HG03097 (cell line): ENCODE measurements around the gene NFATC2.

Experiments used
- ATAC-seq: cut with Tn5 transposase; IDR thresholded peaks from one replicate; pipeline ENCODE4 v1.9.1; 2021; ENCODE audit not compliant: unreplicated experiment, low FRiP score

NFATC2 gene

DNA sequence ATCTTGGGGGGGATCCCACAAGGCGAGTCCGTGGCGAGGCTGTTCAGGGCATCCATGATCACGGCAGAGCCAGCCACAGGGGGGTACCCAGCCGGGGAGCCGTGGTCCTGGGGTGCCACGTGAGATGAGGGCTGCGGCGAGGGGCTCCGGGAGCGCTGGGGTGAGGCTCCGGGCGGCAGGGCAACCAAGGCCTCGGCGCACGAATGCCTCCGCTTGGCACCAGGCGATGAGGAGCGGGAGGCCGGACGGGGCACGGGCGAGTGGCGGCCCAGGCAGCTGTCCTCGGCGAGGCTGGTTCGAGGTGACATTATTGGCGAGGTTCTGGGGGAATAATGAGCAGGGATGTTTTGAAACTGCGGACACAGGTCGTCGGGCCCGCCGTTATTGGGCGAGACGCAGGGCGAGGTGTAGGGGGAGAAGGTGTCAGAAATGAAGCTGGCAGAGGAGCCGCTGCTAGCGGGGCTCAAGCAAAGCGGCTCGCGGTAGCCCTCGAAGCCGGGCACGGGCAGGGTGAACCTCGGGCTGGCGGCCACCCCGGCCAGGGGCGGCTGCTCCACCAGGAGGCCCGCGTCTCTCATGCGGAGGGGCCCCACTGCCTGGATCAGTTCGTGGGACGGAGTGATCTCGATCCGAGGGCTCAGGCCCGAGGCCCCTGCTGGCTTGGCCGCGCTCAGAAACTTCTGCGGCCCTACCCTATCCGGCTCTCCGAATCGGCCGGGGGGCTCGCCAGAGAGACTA lies 19.1 kb downstream of the NFATC2 start:
- no peak for ATAC-seq

DNA sequence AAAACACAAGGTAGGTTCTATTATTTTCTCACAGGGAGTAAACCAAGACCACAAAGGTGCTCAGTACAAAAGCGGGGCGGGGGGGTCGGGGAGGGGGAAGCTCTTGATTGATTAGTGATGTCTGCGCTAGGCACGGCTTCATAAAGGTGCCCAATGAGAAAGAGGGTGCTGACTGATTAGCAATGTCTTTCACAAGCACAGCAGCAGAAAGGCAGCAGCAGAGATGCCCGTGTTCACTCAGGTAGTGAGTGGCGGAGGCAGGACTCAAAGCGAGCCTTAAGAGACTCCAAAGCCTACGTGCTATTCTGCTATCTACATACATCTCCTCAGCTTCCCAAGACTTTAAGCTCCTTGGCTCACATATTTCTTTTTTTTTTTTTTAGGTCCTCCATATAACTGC lies 20.3 kb downstream of the NFATC2 start:
- no peak for ATAC-seq

DNA sequence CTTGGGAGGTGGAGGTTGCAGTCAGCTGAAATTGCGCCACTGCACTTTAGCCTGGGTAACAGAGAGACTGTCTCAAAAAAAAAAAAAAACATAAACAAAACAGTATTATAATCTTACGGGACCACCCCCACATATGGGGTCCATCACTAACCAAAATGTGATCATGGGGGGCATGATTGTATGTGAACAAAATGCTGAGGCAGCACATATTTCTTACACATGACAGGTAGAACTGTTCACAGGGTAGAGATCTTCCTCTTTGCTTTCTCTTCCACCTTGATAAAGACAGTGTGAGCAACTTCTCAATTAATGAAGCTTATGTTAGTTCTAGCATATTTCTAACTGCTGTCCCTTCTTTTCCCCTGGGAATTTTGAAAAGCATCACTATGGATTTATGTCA lies 24.7 kb downstream of the NFATC2 start:
- no peak for ATAC-seq

DNA sequence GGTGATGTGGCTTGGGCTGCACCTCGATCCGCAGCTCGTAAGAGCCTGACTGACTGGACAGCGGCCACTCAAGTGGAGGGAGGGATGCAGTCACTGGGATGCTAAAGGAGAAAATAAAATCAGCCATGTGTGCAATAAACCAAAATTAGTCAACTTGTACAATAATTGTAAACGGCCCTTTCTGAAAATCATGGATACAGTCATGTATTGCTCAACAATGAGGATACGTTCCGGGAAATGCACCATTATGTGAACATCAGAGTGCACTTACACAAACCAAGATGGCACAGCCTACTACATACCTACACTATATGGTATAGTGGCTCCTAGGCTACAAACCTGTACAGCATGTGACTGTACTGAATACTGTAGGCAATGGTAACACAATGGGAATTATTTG lies 25.7 kb downstream of the NFATC2 start:
- ATAC-seq: no peak

DNA sequence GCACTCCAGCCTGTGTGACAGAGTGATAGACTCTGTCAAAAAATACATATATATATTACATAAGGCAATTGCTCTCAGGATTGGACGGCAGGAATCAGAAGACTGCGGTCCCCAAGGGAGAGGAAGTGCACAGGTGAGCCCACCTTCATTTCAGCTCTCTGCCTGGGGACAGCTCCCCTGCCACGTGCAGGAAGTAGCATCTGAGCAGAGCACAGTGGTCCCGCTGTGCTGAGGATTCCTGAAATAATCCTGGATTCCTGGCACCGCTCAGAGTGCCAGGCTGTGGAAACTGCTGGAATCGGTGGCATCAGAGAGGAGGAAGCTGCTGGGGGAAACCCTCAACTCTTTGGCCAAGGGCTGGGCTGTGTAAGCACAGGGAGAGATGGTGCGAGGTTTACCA lies 27.7 kb downstream of the NFATC2 start:
- ATAC-seq: no peak

DNA sequence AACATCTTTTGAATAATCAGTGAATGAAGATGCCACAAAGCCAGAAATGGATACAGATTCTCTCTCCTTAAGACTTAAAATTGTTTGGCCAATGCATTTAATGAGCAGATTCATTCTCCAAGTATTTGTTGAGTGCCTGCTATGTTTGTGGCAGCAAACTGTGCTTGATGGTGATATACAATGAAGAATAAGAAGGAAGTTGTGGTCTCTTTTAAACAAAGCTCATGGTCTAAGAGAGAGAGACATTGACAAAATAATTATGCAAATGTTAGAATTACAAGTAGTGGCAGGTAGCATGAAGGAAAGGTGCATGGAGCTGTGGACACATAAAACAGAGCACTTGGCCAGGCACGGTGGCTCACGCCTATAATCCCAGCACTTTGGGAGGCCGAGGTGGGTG lies 28.3 kb downstream of the NFATC2 start:
- ATAC-seq: no peak

DNA sequence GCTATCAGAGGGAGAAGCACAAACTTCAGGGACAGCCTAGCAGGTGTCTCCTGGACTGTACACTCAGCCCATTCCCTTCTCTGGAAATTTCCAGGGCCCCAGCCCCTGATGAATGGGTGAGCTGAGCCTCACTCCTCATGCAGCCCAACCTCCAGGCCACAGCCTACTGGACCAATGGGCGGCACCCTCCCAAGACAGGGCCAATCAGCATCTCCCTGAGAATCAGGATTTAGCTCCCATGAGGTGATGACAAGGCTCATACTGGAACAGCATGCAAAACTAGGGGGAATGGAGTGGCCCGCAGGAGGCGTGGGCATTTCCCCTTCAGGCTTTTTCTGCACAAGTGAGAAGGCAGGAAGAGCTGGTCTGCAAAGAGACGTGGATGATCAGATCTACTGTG lies 29.0 kb downstream of the NFATC2 start:
- no peak for ATAC-seq

DNA sequence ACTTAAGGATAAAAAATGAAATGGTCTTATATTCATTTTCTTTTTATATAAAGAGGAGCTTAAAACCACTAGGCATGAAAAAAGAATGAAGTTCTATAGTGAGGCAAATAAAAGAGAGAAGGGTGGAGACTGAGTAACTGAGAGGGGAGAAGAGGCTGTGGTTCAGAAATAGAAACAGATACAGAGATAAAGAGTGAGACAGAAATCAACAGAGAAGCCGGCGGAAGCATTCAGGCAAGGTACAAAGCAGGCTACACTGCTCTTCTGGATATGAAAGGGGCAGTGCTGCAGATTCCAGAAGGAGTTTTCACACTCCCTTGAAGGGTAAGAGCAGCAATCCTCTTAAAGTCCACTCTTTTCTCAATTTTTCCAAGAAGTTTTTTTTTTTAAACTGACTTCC lies 29.9 kb downstream of the NFATC2 start:
- ATAC-seq: no peak

DNA sequence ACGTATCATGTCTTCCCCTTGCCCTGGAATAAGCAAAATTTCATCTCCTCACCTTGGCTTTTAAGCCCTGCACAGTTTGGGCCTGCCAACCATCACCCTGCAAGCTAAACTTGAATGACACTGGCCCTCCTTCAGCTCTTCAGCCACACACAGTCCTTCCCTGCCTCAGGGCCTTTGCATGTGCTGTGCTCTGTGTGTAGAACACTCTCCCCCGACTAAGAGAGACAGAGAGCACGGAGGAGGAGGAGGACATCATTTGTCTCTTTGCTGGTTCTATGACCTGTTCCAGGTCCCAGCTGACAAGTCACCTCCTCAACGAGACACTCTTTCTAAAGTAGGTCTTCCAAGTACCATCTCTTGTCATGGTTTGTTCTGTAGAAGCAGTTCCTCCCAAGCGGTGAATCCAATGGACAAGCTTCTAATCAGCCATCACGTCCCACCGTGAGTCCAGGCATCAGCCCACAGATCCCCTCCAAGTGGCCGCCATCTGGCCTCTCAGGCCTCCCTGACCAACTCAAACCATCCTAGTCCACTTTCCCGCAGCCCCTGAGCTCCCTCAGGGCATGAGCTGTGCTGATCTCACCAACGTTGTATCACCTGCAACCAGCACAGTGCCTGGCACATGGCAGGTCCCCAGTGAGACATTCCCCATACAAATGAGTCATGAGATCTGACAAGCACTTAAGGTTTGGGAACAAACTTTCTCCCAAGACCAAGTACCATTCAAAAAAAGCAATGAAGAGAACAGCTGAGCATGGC lies 30.5 kb downstream of the NFATC2 start:
- no peak for ATAC-seq

DNA sequence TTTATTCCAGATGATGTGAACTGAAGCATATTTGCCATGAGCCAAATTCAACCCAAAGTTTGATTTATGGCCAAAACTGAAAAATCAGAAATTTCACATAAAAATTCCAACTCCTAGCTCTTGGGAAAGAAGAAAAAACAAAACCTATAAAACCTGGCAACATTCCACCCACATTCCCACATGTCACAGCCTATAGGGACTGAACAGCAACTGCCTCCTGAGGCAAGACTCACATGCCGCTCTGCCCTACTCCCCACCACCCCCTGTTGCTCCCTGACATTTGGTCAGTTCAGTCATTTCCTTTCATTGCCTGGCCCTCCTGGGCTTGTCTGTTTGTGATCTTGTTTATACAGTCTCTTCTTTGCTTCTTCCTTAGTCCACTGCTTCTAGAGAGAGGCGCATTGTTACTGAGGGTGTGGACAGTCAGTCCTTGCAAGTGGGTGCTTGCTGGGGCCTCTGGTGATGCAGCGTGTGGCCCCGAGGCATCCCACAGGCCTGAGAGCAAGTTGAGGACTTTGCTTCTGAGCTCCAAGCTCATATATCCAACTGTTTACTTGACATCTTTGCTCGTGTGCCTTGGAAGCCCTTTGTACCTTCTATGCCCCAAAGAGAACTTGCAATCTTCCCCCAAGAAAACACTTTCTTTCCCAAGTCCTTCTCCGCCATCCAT lies 31.4 kb downstream of the NFATC2 start:
- ATAC-seq: no peak

DNA sequence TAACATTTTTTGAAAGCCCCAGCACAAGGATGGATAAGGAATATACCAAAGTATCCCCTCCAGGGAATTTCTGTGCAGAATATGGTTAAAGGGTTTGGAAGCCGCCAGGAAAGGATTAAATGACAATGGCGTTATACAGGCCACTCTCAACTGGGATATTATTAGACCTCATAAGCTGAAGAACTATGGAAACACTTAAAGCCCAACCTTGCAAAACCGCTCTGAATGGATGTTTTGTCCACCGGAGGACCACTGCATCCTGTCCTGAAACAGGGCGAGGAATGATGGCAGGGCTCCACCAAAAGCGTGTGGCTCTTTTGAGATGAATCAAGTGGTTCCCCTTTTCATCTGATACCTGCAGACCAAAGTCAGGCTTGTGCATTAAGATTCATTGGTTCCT lies 32.4 kb downstream of the NFATC2 start:
- no peak for ATAC-seq

DNA sequence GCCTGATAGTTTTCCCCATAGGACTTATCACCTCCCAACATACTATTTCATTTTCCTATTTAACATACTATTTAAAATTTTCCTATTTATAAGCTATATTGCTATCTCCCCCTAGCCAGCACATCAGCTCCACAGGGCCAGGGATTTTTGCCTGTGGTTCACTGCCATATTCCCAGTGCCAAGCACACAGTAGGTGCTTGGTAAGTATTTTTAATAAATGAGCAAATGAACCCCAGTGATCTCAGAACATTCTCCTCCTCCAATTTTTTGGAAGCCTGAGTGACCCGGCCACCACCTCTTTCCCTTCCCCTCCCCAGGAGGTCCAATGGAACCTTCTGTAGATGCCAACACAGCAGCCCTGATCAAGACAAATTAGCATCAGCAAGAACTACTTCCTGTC lies 33.3 kb downstream of the NFATC2 start:
- ATAC-seq: no peak

DNA sequence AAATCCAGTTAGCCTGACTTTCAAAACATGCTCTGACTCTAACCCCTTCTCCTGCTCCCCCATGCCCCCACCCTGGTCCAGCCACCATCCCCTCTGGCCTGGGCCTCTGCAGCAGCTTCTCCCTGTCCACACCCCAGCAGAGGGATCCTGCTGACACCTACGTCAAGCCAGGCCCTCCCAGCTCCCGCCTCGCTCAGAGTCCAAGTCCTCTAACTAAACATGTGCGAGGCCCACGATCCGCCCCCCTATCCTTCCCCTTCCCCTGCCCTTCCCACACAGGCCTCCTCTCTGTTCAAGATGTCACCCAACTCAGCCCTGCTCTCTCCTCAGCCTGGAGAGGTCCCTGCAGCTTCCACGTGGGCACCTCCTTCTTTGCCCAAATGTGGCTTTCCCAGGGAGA lies 33.7 kb downstream of the NFATC2 start:
- no peak for ATAC-seq

DNA sequence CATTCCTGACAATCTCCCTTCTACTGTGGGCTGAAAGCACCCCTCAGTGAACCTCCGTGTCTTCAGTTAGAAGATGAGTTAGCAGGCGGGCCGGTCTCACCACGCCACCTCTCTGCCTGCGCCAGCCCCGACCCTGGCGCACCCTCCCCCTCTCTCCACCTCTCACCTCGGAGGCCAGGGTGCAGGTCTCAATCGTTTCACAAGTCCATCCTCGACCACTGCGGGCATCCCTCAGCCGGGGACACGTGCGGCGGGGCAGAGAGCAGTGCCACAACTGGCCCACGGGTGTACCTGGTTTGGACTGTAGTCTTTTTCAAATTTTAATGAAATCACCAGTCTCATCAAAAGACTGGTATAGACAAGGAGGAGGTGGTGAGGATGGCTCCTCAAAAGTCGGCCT lies 34.4 kb downstream of the NFATC2 start:
- ATAC-seq: no peak

DNA sequence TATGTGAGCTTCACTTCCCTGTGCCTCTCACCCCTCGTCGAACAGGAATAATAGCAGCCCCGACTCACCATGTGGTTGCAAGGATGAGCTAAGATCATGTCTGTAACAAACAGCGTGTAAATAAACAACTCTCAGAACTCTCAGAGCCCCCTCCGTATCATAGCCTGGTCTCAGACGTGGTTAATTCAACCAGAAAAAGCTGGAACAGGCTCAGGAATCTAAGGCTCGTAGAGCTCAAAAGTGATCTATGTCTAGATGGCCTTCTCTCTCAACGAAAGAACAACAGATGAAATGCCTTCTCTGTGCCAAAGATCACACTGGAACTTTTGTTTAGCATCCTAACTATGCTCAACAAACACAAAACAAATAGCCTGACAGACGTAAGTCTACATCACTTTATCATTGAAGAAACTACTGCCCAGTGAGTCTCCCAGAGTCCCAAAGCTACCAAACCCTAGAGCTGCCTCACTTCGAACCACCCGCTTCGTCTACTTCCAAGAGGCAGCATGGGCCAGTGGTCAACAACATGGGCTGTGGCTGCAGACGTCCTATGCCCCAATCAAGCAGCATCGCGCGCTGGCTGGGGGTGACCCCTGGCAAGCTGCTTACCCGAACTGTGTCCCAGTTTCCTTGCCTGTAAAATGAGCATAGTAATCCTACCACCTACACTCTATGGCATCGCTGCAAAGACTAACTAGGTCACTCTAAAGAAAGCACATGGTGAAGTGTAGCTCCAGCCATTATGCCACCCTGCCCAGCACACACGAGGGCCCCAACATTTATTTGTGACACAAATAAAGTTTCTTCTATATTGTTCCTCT lies 35.1 kb downstream of the NFATC2 start:
- ATAC-seq: no peak

DNA sequence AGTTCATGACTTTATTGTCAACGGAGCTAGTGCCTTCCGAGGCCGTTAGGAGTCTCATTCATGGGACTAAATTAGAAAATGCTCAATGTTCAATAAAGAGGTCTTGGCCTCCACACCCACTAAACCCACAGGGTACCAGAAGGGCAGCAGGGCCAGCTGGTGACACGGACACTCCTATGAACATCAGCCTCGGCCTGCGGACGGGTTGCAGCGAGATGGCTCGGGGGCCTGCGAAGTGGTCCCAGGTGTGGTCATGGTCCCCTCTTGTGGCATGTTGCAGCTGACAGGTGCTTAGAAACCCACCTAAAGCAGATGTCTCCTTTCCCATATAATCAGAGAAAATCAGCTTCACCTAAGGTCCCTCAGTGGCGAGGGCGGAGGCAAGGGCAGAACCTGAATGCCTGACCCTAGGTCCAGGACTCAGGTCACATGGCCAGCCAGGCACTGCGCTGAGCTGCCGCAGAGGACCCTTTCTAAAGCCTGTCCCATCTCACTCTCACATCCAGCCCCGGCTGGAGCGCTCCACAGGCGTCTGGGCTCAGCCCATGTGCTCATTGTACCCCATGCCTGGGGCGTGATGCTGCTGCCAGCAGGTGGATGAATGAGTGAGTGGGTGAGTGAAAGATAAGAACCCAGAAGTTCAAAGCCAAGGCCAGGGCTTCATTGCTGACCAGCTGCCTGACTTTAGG lies 35.8 kb downstream of the NFATC2 start:
- ATAC-seq: no peak

DNA sequence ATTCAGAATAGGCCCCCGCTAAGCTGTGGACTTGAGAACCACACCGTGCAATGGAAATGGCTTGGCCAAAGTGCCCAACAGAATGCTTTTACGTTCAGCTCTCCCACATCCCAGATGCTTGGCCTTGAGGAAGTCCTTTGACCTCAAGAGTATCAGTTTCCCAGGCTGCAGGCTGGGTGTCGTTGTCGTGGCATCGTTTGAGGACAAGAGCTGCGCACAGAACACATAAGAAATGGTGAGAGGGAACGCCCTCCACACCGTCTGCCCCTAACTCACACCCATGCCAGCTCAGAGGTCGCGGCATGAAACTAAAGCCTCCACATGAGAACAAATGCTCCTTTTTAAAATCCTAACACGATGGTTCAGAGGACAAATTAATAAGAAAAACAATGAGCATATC lies 37.0 kb downstream of the NFATC2 start:
- no peak for ATAC-seq

DNA sequence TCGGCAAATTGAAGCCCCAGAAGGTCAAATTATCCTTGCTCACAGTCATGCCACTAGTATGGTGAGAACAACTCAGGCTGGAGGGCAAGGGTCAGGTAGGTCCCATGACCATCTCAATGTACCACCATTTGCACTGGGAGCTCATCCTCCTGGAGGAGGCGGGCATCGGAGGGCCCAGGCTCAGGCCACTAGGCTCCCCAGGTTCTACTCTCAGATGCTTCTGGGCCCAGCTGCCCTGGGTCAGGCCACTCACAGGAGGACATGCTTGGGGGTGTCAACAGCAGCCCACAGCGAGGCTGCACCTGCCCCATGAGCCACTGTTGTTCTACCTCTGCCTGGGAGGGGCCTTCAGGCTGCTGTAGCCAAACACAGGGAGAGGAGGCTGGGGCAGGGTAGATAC lies 39.1 kb downstream of the NFATC2 start:
- ATAC-seq: no peak

DNA sequence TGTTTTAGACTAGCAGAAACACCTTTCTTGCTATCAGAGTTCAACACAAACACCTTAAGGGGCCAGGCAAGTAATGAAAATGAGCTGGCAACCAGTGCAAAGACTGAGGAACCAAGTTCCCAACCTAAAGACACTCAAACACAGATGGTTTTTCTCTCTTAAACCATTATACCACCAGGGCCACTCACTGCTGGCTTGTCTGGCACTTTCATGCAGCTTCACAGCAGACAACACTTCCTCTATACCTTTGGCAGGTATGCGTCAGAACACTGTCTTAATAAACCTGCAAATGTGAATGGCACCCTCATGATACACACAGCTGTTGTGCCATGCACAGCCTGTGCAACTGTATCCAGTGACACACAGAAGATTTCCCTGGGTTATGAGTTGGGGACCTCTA lies 41.6 kb downstream of the NFATC2 start:
- ATAC-seq: no peak

DNA sequence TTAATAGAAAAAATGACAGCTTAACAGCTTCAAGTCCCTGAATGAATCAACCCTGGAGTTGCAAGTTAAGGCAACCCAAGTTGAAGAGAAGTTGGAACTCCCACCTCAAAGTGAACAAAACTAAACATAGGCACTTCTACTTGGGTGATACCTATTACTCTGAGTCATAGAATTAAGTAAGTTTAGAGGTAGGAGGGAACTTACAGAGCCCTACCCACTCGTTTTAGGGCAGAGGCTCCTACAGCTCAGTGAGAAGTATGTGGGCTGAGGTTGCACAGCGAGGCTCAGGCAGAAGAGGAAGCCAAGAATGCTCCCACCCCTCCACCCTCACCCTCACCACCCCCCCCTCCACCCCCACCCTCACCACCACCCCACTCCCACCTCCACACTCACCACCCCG lies 42.2 kb downstream of the NFATC2 start:
- ATAC-seq: no peak
